ENCODE measurements around the gene CHID1.

CHID1 gene

GRCh38 chr11:862081-862661 lies 48.4 kb downstream of the CHID1 start:
- no peak for DNase-seq

- no peak for DNase-seq
Observed at GRCh38 chr11:861105-861479, 49.5 kb downstream of the CHID1 start.

DNA sequence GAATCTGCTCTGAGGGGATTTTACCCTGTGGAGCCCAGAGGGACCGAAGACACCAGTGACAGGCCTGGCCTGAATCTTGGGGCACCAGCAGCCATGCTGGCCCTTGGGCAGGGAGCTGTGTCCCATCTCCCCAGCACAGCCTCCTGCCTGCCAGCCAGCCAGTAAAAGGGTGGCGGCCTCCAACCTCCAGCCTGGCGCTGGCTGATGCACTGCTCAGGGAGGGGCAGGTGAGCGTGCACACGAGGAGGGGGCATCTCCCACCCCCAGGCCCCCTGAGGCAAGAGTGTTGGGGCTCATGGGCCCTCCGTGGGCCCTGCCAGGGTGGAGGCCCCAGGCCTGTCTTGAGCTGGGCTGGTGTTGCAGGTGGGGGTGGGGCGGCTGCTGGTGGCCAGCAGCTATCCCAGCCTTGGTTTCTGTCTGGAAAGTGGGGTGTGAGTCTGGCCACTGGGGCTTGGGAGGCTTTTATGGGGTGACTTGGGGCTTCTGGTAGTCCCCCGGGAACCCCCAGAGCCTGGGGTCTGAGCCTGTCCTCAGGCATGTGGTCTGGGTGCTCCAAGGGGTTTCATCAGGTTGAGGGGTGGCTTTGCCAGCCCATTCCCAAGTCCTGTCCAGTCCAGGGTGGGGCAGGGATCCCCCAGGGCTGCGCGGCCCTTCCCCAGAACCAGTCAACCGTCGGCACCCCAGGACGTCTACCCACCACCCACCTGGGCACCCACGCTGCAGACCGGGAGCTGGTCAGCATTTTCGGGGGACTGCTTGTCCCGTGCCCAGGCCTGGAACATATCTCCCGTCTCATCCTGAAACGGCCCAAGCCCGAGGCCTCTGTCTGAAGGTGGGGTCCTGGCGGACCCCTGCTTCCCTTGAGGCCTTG lies 50.1 kb downstream of the CHID1 start:
- DNase-seq = no peak

DNA sequence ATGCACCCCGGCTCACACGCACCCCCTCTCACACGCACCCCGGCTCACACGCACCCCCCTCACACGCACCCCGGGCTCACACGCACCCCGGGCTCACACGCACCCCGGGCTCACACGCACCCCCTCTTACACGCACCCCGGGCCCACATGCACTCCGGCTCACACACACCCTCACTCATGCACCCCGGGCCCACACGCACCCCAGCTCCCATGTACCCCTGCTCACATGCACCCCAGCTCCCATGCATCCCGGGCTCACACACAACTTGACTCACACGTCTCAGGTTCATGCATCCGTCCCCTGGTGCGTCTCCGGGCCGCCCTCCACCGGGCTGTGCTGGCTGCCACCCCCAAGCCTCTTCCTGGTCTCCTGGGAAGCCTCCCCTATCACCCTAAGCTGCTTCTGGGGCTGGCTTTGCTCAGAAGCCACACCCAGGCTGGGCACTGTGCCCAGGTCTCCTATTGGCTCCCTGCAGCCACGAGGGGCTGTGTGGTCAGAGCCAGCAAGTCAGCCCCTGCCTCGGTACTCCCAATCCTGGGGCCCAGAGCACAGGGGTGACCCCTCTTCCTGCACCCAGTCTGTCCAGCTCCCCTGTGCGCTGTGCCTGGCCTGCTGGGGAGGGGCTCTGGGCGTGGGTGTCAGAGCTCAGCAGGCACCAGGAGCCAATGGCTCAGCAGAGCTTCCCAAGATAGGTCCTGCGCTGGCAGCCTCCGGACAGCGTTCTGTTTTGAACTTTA lies 51.0 kb downstream of the CHID1 start:
- DNase-seq = no peak

DNA sequence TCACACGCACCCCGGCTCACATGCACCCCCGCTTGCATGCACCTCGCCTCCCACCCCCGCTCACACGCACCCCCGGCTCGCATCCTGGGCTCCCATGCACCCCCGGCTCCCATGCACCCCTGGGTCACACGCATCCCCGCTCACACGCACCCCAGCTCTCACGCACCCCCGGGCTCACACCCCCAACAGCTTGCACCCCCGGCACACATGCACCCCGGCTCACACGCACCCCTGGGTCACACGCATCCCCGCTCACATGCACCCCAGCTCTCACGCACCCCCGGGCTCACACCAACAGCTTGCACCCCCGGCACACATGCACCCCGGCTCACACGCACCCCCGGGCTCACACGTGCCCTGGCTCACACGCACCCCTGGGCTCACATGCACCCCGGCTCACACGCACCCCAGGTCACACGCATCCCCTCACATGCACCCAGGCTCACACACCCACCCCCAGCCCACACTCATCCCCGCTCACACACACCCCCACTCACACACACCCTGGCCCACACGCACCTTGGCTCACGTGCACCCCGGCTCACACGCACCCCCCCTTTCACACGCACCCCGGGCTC lies 51.8 kb downstream of the CHID1 start:
- no peak for DNase-seq

DNA sequence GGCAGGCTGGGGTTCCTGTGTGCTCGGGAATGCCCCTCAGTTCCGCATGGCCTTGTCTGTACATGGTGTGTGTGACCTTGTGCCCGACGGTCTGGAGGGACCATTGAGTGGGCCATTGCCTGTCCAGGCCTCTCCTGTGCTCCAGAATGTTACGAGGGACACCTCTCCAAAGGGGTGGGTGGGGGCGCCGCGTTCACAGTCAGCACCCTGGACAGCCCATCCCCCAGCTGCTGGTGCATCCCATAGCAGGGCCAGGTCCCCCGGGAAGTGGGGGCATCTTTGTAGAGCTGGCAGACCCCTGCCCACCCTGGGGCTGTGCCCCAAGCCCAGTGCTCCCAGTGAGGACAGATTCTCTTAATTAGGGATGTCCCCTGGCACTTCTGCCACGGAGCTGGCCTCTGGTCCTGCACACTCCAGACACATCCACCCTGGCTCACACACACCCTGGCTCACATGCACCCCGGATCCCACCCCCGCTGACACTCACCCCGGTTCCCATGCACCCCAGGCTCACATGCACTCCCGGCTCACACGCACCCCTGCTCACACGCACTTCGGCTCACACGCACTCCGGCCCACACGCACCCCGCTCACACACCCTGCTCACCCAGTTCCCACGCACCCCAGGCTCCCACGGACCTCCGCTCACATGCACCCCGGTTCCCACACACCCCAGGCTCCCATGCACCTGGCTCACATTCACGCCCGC lies 52.4 kb downstream of the CHID1 start:
- no peak for DNase-seq

DNA sequence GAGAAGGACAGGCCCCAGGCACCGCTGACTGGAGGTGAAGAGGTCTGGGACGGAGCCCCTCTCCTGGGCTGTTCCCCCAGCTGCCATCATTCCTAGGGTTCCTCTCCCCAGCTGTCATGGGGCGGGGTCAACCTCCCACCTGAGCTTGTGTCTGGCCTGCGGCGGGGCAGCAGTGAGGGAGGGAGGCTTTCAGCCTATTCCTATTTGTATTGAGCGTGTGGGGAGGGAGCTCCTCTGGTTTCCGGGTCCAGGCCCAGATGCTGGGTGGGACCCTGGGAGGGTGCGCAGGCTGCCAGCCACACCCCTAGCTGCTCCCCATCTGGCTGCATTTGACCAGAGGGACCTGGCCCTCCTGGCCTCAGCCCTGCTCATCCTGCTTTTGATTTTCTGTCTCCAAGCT lies 54.2 kb downstream of the CHID1 start:
- no peak for DNase-seq

DNA sequence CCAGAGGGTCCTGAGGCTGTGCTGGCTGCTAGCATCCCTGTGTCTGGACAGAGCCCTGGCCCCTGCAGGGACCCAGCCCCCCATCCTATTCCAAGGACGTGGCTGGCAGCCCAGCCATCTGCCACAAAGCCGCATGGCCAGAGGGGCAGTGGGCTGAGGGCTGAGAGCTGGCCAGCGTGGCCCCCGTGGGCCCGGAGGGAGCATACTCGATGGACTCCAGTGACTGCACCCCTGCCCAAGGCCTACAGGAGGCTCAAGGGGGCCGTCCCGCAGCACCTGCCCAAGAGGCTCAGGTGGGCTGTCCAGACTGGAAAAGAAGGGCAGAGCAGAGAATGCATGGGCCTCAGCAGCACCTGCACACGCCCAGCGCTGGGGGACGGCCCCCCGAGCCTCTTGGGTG lies 54.8 kb downstream of the CHID1 start:
- no peak for DNase-seq

DNA sequence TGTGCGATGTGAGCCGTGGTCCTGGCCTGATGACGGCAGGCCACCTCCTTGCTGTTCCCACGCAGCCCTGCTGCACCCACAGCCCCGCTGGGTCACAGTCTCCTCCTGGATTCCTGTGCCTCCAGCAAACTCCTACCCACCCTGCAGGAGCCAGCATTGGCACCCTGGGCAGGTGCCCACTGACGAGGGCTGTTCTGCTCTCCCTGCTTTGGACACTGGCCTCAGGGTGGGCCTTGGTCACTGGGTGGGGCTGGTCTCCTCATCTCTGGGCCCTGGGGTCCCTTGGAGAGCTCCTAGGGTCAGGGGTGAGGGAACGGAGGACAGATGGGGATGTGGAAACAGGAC lies 55.3 kb downstream of the CHID1 start:
- DNase-seq = no peak

DNA sequence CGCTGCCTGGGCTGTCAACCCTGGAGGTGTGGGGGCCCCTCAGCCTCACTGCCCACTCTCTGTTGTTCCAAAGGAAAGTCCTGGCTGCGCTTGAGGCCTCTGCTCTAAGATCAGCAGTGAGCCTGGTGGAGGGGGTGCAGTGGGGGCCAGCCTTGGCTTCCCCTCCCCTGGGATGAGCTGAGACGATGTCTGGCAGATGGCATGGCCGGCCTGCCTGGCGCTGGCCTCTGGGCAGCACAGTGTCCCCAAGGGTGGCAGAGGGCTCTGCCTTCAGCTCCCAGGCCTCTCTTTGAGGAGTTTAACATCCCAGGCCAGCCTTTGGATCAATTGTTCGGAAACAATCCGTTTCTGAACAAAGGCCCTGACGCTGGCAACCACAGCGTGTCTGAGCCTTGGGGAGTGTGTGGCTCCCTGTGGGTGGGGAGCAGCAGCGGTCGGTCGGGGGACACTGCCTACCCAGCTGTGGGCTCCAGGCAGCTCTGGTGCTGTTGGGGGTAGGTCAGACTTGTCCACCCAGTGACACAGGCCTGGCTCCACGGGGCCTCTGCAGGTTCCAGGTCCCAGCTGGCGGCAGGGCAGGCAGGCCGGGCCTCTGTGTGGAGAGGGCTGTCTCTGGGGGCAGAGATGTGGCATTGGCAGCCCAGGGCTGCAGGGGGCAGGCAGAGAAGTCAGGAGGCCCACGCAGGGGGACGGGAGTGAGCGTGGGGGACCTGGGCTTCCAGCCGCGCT lies 55.8 kb downstream of the CHID1 start:
- DNase-seq = no peak

- DNase-seq = no peak
Observed at GRCh38 chr11:853682-854448, 56.7 kb downstream of the CHID1 start.

DNA sequence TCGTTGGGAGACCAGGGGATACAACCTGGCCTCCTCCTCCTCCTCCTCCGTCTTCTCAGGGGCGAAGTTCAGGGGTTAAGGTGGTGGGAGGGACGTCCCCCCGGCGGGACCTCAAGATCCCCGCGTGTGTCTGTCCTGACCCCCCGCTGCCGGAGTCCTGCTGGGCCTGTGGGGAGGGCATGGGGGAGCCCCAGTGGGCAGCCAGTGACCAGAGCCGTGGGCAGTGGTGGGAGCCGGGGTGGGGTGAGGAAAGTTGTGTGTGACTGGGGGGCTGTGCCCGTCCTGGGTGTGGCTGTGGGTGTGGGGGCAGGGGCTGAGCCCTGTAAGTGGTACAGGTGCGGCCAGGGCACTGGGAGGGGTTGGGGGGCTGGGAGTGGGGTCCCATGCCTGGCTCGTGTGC lies 57.8 kb downstream of the CHID1 start:
- no peak for DNase-seq

DNA sequence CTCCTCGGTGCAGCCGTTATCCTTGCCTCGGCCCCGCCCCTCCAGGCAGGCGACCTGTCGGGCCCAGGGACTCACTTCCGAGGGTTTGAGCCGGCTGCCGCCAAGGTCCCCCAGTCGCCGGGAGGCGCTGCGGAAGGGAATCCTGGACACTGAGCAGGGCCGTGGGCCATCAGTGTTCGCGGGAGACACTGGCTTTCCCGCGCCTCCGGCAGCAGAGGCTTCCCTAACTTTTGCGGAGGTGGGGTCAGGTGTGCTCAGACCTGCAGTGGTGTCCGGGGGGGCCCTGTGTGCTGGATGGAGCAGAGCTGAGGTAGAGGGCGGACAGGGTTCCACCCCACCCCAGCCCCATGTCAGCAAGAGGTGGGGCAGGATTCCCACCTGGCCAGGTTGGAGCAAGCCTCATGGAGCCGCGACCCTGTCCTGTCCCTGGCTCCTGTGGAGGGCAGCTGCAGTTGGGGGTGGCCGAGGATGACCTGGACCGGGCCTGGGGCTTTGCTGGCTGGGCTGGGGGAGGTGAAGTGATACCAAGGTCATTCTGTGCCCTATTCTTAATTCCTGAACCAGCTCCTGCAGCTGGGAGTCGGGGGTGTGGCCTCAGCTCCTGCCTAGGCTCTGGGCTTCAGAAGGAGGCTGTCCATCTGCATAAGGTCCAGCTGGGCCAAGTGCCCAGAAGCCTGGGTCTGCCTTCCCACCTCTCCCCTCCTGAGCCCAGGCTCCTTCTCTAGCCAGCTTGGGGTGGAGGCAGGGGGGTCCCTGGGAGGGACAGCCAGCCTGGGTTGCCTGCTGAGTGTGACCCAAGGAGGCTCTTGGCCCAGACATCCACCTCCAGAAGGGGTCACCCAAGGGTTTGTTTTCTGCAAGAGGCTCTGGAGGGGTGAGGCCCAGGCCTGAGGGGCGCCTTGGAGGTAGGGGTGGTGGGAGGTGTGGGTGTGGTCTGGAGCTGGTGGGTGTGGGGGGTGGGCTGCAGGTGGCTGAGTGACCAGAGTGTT lies 59.5 kb downstream of the CHID1 start:
- no peak for DNase-seq

GRCh38 chr11:849951-850774 lies 60.4 kb downstream of the CHID1 start:
- DNase-seq = no peak

DNA sequence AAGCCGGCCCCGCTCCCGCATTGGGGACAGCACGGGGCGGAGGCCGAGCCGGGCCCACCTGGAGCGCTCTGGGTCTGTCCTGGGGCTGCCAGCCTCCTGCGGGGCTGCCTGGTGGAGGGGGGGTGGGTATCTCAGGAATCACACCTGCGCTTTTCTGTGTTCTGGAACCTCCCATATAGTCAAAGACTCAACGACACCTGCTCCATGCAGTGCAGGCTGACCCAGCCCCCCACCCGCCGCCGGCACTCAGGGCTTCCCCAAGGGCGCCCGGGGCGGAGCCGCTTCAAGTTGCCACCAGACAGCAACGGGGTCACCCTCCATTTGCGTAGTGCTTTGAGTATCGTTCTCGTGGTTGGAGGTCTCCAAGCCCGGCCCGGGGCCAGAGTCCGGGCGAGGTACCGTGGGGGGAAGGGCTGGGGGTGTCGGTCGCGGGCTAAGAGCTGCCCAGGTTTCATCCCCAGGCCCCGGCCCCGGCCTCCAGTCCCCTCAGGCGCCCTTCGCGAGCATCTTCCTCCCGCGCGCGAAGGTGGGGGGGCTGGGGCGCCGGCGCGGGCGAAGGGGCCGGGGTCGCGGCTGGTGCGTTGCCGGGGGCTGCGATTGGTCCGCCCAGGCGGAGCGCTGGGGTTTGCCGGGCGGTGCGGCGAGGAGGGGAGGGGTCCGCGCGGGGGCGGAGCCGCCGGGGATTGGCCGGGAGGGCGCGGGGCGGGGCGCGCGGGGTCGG lies 61.3 kb downstream of the CHID1 start:
- no peak for DNase-seq

DNA sequence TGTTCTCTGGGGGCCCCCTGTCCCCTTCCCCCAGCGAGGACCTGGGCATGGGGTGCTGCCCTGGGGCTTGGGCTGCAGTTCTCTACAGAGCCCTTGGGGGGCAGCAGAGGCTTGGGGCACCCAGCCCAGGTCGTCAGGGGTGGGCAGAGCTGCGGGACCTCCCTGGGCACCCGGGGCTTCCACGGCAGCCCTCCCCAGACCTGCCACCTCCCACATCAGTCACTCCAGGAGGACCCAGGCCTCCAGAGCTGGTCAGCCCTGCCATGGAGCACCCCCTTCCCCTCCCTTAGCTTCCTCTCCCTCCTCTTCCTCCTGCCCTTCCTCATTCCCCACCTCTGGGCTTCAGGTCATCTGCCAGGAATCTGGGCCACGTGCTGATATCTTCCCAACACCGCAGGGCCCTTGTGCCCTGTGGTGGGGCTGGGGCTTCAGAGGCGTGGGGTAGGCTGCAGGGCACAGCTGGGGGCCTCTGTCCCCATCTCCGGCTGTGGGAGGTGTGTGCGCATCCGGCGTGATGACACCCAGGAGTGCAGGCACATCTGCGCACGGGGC lies 62.2 kb downstream of the CHID1 start:
- DNase-seq = no peak

DNA sequence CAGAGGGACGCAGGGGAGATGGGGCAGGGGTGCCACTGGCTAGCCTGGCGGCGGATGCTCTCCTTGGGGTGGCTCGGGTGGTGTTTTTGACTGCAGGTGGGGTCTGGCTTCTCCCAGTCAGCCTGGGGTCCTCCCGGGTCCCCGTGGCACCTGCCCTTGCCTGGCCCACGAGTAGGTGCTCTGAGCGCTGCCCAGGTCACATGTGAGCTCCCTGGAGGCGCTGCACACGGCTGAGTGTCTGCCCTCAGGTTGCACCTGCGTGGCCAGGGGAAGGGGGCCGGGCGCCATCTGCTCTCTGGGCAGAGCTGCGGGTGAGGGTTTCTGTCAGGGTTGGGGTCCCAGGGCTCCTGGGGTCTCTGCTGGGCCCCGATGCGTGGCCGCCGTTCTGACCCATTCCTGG lies 62.7 kb downstream of the CHID1 start:
- DNase-seq = no peak

DNA sequence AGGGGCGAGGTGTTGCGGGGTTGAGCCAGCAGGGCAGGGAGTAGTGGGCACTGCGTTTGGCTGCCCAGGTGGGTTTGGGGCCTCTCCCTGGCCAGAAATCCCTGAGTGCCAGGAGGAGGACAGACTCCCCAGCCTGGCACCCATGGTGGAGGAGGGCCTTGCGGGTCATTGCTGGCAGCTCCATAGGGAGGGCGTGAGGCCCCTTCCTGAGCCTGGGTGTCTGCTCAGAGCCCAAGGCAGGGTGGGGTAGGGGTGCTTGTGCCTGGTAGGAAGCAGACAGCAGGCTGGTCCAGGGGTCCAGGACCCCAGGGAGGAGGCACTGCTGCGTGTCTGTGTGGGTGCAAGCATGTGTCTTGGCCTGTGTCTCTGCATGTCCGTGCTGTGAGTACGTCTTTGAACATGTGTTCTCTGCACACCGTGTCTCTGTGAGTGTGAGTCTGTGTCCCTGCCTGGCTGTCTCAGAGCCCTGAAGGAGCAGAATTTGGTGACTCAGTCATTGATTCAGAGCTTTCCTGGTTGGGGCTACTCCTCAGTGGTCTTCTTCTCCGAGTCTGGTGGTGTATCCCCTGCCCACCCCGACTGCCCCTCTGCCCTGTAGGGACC lies 64.0 kb downstream of the CHID1 start:
- no peak for DNase-seq
